Measurements from ENCODE around the gene MAGEA6. TPM values are rescaled to one million over a fixed set of nuclear protein-coding genes. Genes with fewer than 3 reads are reported as not detected.
"Not testable (repeated sequence)": the region's sequence is repeated elsewhere in the genome, so short reads cannot be mapped to it uniquely, and the experiment has no call there.

MAGEA6 gene, protein sequence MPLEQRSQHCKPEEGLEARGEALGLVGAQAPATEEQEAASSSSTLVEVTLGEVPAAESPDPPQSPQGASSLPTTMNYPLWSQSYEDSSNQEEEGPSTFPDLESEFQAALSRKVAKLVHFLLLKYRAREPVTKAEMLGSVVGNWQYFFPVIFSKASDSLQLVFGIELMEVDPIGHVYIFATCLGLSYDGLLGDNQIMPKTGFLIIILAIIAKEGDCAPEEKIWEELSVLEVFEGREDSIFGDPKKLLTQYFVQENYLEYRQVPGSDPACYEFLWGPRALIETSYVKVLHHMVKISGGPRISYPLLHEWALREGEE
- total RNA-seq: not detected

DNA sequence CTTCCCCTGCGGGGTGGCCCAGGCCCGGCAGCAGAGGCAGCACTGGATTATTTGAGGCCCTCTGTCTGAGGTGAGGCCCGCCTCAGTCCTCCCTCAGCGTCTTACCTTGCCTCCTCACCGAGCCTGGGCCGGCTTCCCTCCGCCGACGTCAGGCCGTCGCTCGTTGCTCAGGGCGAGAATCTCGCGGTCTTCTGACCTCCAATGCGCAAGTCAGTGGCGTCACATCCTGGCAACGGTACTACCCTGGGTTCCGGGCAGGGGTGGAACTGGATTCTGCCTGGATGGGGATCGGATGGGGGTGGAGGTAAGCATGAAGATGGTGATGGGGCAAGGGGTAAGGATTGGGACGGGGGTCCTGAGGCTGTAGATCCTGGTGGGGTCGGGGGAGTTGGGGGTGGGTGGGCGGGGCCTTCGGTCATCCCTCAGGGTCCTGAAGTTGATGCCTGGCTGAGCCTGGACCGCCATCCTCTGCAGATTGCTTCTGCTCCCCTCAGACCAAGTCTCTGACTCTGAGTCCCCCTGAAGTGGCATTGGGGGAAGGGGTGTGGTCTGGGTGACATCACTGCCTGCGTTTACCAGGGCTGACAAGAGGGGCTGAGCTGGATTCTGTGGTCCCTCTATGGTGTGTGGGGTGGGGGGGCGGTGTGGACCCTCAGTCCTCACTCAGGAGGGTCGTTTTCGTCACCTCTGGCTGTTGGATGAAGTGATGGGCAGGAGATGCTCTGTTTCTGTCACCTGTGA, at the start of gene MAGEA6:
MAGEA6 (minus strand) TSS at position 141 of the 741 bp plus-strand sequence. CDS start 2,039 bp downstream, outside the sequence.
- not testable (repeated sequence) for DNase-seq, H3K4me1 ChIP-seq, H3K27ac ChIP-seq, H3K36me3 ChIP-seq, H3K27me3 ChIP-seq, H3K9me3 ChIP-seq, H3K4me3 ChIP-seq

DNA sequence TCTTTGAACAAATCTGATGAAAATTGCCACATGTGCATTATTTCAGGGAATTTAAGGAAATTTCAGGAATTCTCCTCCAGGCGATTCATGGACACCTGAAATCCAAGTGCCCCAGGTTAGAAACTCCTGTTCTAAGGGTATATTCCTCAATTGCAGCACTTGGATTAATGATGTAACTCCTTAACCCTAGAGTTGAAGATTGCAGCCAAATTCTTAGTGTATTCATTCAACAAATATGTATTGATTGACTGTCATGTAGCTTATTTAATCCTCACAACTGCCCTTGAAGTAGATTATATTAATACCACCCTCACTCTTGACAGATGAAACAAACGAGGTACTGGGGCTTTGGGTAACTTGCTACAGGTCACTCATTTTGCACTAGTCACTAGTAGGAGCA, 49.8 kb upstream of the MAGEA6 start:
- no peak for DNase-seq

DNA sequence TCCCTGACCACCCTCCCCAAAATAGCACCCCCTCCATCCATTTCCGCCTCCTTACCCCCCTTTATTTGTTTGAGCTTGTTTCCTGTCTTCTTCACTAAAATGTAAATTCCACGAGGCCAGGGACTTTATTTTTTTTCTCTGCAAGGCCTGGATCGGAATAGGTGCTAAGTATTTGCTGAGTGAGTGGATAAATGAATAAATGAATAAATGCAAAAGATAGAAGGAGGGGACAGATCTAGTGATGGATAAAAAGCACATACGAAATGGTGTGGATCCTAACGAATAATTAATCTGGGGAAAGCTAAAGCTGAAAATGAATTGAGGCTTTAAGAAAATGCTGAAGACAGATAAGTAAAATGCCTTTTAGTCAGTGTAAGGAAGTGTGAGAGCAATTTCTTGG, 48.9 kb upstream of the MAGEA6 start:
- no peaks in the 10 kb centered on the region for H3K36me3 ChIP-seq
- no peaks in the 10 kb centered on the region for H3K4me1 ChIP-seq
- H3K27ac ChIP-seq: no peak overlapping the region
- no peak overlapping the region for H3K4me3 ChIP-seq
- DNase-seq: no peak
- TF ChIP-seq, protein P1, sequence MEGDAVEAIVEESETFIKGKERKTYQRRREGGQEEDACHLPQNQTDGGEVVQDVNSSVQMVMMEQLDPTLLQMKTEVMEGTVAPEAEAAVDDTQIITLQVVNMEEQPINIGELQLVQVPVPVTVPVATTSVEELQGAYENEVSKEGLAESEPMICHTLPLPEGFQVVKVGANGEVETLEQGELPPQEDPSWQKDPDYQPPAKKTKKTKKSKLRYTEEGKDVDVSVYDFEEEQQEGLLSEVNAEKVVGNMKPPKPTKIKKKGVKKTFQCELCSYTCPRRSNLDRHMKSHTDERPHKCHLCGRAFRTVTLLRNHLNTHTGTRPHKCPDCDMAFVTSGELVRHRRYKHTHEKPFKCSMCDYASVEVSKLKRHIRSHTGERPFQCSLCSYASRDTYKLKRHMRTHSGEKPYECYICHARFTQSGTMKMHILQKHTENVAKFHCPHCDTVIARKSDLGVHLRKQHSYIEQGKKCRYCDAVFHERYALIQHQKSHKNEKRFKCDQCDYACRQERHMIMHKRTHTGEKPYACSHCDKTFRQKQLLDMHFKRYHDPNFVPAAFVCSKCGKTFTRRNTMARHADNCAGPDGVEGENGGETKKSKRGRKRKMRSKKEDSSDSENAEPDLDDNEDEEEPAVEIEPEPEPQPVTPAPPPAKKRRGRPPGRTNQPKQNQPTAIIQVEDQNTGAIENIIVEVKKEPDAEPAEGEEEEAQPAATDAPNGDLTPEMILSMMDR (IDR thresholded peaks at IDR 0.05): no peak
- no peak for TF ChIP-seq POLR2A (IDR thresholded peaks at IDR 0.05)
- H3K27me3 ChIP-seq: no peaks in the 10 kb centered on the region
- no peaks in the 10 kb centered on the region for H3K9me3 ChIP-seq

More for the DNA sequence above, 49.8 kb upstream of the MAGEA6 start:
- Histone ChIP-seq H3K36me3 (no peaks in the 10 kb centered on the region), H3K9me3 (no peaks in the 10 kb centered on the region), H3K4me3 (no peak overlapping the region), H3K27ac (no peak overlapping the region), H3K27me3 (no peaks in the 10 kb centered on the region), H3K4me1 (no peaks in the 10 kb centered on the region)
- TF ChIP-seq, protein P1 (IDR thresholded peaks at IDR 0.05): no peak
- TF ChIP-seq POLR2A (IDR thresholded peaks at IDR 0.05): no peak

DNA sequence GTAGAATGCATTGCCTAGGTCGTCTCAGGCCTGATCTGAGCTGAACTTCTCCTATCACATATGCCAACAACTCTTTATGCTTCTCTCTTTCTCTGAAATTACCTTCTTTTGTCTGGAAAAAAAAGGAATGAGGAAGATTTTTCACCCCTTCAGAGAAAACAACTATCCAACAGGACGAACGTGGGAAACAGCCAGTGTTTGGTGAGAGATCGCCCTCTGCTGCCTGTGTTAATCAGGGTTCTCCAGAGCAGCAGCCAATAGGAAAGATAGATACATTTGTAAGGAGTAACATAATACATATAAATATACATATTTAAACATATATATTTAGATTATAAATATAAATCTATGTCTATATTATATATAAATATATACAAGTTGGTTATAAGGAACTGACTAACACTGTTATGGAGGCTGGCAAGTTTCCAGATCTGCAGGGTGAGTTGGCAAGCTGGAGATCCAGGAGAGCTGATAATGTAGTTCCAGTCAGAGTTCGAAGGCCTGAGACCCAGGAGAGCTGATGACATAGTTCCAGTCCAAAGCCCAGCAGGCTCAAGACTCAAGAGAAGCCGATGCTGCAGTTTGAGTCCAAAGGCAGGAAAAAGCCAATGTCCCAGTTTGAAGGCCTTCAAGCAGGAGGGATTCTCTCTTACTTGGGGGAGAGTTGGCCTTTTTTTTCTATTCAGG, 47.7 kb upstream of the MAGEA6 start:
- TF ChIP-seq, protein P1 (IDR thresholded peaks at IDR 0.05): peak in 4 of 6 experiments; percentile 25 to 57 (median 52)
- TF ChIP-seq POLR2A (IDR thresholded peaks at IDR 0.05): no peak
- Histone ChIP-seq H3K4me1 (no peaks in the 10 kb centered on the region), H3K27me3 (no peaks in the 10 kb centered on the region), H3K27ac (peak overlapping the region in 2 of 4 donors; percentile 56 to 62), H3K4me3 (no peak overlapping the region), H3K36me3 (no peaks in the 10 kb centered on the region), H3K9me3 (no peaks in the 10 kb centered on the region)
- peak in 1 of 3 donors; percentile 73 for DNase-seq

DNA sequence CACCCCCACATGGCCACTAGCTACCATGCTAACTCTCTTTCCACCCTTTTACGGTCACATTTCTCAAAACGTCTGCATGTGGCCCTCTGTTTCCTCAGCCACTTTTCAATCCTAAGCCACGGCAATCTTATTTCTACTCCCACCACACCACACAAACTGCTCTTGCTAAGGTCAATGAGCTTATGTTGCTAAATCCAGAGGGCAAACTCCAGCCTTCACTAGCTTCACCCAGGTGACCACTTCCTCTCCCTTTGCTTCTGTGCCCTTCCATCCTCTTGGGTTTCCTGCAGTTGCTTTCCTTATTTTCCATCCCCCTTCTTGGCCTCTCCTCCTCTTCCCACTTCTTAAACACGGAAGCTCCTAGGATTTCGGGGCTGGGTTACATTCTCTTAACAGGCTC, 44.6 kb upstream of the MAGEA6 start:
- DNase-seq: no peak
- peak overlapping the region in 2 of 4 donors; percentile 59 to 63 for H3K27ac ChIP-seq

More for the DNA sequence above, 44.6 kb upstream of the MAGEA6 start:
- Histone ChIP-seq H3K9me3 (no peaks in the 10 kb centered on the region), H3K4me1 (no peaks in the 10 kb centered on the region), H3K4me3 (no peak overlapping the region), H3K36me3 (no peaks in the 10 kb centered on the region), H3K27me3 (no peaks in the 10 kb centered on the region)
- TF ChIP-seq POLR2A (IDR thresholded peaks at IDR 0.05): no peak
- TF ChIP-seq, protein P1 (IDR thresholded peaks at IDR 0.05): no peak
